ENCODE results near the gene STK32B. TPM values are rescaled to one million over a fixed set of nuclear protein-coding genes. Genes with fewer than 3 reads are reported as not detected.

STK32B gene
- total and polyA plus RNA-seq, 2 of the 4 experiments (the other 2 are of a cell fraction), result 5.5 to 6.3 TPM

DNA sequence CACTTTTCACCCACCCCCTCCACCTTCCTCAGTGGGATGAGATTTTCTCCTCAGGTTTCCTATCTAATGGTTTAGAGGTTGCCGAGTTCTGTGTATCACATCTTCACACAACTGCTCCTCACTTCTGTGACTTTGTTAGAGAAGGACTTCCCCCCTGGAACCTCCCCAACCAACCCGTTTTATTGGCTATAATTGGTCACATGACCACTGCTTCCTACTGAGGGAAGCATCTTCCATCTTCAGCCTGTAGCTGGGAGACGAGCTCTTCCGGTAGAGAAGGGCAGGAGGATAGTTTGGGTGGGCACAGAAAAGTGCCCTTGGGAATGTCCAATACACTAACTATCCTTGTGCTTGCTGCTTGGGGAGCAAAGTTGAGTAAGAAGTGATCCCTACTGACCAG lies 90.5 kb downstream of the STK32B start:
- intact Hi-C loops (cut with micrococcal nuclease) (loop anchor here (1.0 kb wide), 2 partner anchors 92 to 147 kb away; no protein-coding TSS in a partner anchor), in situ Hi-C loops (cut with MboI; ENCODE audit: low sequenced_read_pairs) (loop anchor here (5.0 kb wide), 1 partner anchor 145 kb away; no protein-coding TSS in a partner anchor), dilution Hi-C loops (cut with HindIII; ENCODE audit: low sequenced_read_pairs, unreplicated experiment) (no loop called here)
- Histone ChIP-seq H4K5ac (ENCODE audit: low read depth, low read length) (no peak overlapping the region), H3K9me3 (ENCODE audit: control insufficient read depth, insufficient read depth, low read length) (no peaks in the 10 kb centered on the region), H4K20me1 (ENCODE audit: insufficient read depth, low read length) (no peaks in the 10 kb centered on the region), H2AK5ac (ENCODE audit: low read depth, low read length) (no peak overlapping the region), H3K36me3 (ENCODE audit: control insufficient read depth, insufficient read depth, low read length) (no peaks in the 10 kb centered on the region), H3K23ac (ENCODE audit: low read depth, low read length) (no peak overlapping the region), H3K4me3 (ENCODE audit: insufficient read depth, low read depth, low read length) (no peak overlapping the region), H3K79me1 (ENCODE audit: low read depth in 1 of 2, low read length in 2 of 2) (0 out of 4 replicates have a peak, but pooled peaks cover 0 to 2% of the 10 kb centered on the region in 2 experiments), H2BK15ac (ENCODE audit: low read depth, low read length) (no peak overlapping the region), H3K4ac (ENCODE audit: low read depth, low read length) (no peak overlapping the region), H3K18ac (ENCODE audit: low read depth, low read length) (no peak overlapping the region), H3K27me3 (ENCODE audit: control insufficient read depth, insufficient read depth, low read length) (no peaks in the 10 kb centered on the region), H4K8ac (ENCODE audit: low read depth in 2 of 2, low read length in 2 of 2) (no peak overlapping the region), H2BK20ac (ENCODE audit: low read depth, low read length) (no peak overlapping the region), H3K14ac (replicated peaks; ENCODE audit: low read depth, low read length) (no peak overlapping the region), H2BK5ac (ENCODE audit: low read depth, low read length, poor library complexity, severe bottlenecking) (no peak overlapping the region), H3K56ac (ENCODE audit: extremely low read depth, insufficient read depth, low read length) (no peak overlapping the region), H4K91ac (ENCODE audit: insufficient read depth, low read depth, low read length) (no peak overlapping the region), H3K4me1 (ENCODE audit: control insufficient read depth, insufficient read depth, low read length) (no peaks in the 10 kb centered on the region), H3K4me2 (ENCODE audit: low read depth, low read length) (no peak overlapping the region), H3K9me1 (ENCODE audit: insufficient read depth, low read length) (peaks cover 5% of the 10 kb centered on the region), H2AFZ (replicated peaks; ENCODE audit: low read length, poor library complexity) (no peak overlapping the region), H2BK120ac (ENCODE audit: low read depth, low read length) (no peak overlapping the region), H3K9ac (ENCODE audit: low read depth, low read length) (no peak overlapping the region), H2AK9ac (replicated peaks; ENCODE audit: low read depth, low read length, poor library complexity) (no peak overlapping the region), H3K27ac (ENCODE audit: insufficient read depth, low read length) (no peak overlapping the region)
- CTCF ChIA-PET, result no interaction called here
- no peak for ATAC-seq (ENCODE audit: low read depth)
- DNase-seq, result no peak
- POLR2A ChIA-PET (ENCODE audit: unreplicated experiment), result no interaction called here
- no TSS peak for BruUV-seq (replicated peaks)
- no peak for TF ChIP-seq RAD21 (IDR thresholded peaks at IDR 0.05; ENCODE audit: low read length)
- TF ChIP-seq MXI1 (IDR thresholded peaks at IDR 0.05; ENCODE audit: borderline replicate concordance, low read depth, low read length), result no peak
- TF ChIP-seq MAFK (IDR thresholded peaks at IDR 0.05; ENCODE audit: low read depth, low read length), result no peak
- TF ChIP-seq, protein P1, sequence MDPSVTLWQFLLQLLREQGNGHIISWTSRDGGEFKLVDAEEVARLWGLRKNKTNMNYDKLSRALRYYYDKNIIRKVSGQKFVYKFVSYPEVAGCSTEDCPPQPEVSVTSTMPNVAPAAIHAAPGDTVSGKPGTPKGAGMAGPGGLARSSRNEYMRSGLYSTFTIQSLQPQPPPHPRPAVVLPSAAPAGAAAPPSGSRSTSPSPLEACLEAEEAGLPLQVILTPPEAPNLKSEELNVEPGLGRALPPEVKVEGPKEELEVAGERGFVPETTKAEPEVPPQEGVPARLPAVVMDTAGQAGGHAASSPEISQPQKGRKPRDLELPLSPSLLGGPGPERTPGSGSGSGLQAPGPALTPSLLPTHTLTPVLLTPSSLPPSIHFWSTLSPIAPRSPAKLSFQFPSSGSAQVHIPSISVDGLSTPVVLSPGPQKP (IDR thresholded peaks at IDR 0.05; ENCODE audit: borderline replicate concordance, low read depth, low read length), result no peak
- no CpG with 5 or more reads among the region's 4 CpGs for WGBS, 2 experiments (ENCODE audit: extremely low coverage in 2 of 2, insufficient read length in 1 of 2)
